Activated T-cell treated with anti-CD3 and anti-CD28 coated beads, Interleukin-2, amount 50 U/mL, for 72 hours (primary cell): ENCODE results near the gene MXRA7. TPM values are rescaled to one million over a fixed set of nuclear protein-coding genes. Genes with fewer than 3 reads are reported as not detected.

ENCODE experiments used
- ATAC-seq, 2 donors: fragments of 150-1000 bp; cut with Tn5 transposase; replicated peaks in 1 of 2; 2 replicates each; pipeline ENCODE4 v1.10.0; 2021; ENCODE audit warnings: moderate library complexity in 2 of 2, mild to moderate bottlenecking in 1 of 2
- DNase-seq, 2 donors: peaks; one replicate each; pipeline ENCODE4 v3.0.0; 2021 to 2022; ENCODE audit warnings: mixed read lengths in 1 of 2
- H3K27ac Mint-ChIP-seq: one replicate; pipeline ENCODE4 v1.8.0; 2022; ENCODE audit warnings: mild to moderate bottlenecking, moderate library complexity, mixed read lengths
- H3K27me3 Mint-ChIP-seq: one replicate; pipeline ENCODE4 v1.8.0; 2022; ENCODE audit warnings: low read depth, mixed read lengths
- H3K36me3 Mint-ChIP-seq, 2 donors: one replicate each; pipeline ENCODE4 v1.8.0; 2022; ENCODE audit warnings: mixed read lengths in 2 of 2, mild to moderate bottlenecking in 1 of 2; ENCODE audit not compliant: insufficient read depth in 2 of 2
- H3K4me1 Mint-ChIP-seq: one replicate; pipeline ENCODE4 v1.8.0; 2022; ENCODE audit warnings: low read depth, mixed read lengths
- H3K4me3 Mint-ChIP-seq, 2 donors: one replicate each; pipeline ENCODE4 v1.8.0; 2022; ENCODE audit warnings: mild to moderate bottlenecking in 2 of 2, mixed read lengths in 2 of 2, moderate library complexity in 2 of 2
- H3K9me3 Mint-ChIP-seq, 2 donors: one replicate each; pipeline ENCODE4 v1.8.0; 2022; ENCODE audit warnings: mixed read lengths in 2 of 2
- total RNA-seq, 2 donors: library from RNA; stranded (reverse); gene quantifications; one replicate each; pipeline ENCODE4 v1.2.3, GENCODE V29; 2022

MXRA7 gene
- total RNA-seq, 2 donors from 2014 or later = 17.4 to 21.8 TPM

DNA sequence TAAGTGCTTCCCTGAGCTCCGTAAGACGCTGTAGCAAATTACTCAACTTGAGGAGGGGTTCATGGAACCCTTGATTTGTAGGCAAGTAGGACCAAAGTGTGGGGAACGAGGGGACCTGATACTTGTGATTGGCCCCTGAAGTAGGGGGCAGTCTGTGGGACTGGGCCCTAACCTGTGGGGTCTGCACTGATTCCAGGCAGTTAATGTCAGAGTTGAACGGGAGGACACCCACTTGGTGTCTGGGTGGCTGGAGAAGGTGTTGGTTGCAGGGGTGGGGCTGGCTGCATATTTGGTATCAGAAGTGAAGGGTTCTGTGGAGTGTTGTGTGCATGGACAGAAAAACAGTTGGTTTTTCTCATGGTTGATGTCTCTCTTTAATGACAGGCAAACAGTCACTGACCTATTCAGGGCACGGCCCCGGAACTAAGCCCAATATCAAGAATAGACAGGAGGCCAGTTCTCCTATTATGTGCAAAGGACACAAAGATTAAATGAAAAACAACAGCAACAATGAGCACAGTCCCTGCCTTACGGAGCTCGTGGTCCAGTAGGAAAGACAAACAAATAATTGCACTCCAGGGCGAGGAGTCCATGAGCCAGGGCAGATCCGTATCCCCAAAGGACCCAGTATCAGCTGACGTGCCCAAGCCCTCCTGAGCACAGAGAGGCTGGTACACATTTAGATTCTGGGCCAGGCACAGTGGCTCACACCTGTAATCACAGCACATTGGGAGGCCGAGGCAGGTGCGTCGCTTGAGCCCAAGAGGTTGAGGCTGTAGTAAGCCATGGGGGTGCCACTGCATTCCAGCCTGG lies 19.2 kb downstream of the MXRA7 start:
- DNase-seq = no peak
- Mint-ChIP-seq H3K4me1 (peaks cover 6% of the 10 kb centered on the region), H3K27me3 (no peaks in the 10 kb centered on the region), H3K9me3 (no peaks in the 10 kb centered on the region), H3K36me3 (no peaks in the 10 kb centered on the region), H3K27ac (no peak overlapping the region), H3K4me3 (no peak overlapping the region)
- ATAC-seq = no peak

- no peaks in the 10 kb centered on the region for H3K9me3 Mint-ChIP-seq
- H3K36me3 Mint-ChIP-seq = no peaks in the 10 kb centered on the region
- H3K4me3 Mint-ChIP-seq = no peak overlapping the region
- peaks cover 4% of the 10 kb centered on the region for H3K4me1 Mint-ChIP-seq
- DNase-seq (no peak), ATAC-seq (no peak)
- no peaks in the 10 kb centered on the region for H3K27me3 Mint-ChIP-seq
- H3K27ac Mint-ChIP-seq = no peak overlapping the region
These were observed 20.0 kb downstream of the MXRA7 start for GRCh38 chr17:76690596-76691280.

DNA sequence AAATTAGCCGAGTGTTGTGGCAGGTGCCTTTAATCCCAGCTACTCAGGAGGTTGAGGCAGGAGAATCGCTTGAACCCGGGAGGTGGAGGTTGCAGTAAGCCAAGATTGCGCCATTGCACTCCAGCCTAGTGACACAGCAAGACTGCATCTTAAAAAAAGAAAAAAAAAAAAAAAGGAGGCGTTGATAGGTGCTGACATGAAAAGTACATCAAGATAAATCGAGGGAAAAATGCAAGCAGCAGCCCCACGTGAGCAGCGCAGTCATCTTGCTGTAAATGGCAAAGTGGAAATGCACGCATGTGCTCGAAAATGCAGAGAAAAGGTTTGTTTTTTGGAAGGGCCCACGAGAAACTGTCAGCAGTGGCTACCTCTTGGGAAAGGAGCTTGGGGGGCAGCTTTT lies 20.9 kb downstream of the MXRA7 start:
- ATAC-seq = no peak
- Mint-ChIP-seq H3K4me3 (no peak overlapping the region), H3K36me3 (no peaks in the 10 kb centered on the region), H3K9me3 (no peaks in the 10 kb centered on the region), H3K27me3 (no peaks in the 10 kb centered on the region), H3K4me1 (no peaks in the 10 kb centered on the region), H3K27ac (no peak overlapping the region)
- no peak for DNase-seq

DNA sequence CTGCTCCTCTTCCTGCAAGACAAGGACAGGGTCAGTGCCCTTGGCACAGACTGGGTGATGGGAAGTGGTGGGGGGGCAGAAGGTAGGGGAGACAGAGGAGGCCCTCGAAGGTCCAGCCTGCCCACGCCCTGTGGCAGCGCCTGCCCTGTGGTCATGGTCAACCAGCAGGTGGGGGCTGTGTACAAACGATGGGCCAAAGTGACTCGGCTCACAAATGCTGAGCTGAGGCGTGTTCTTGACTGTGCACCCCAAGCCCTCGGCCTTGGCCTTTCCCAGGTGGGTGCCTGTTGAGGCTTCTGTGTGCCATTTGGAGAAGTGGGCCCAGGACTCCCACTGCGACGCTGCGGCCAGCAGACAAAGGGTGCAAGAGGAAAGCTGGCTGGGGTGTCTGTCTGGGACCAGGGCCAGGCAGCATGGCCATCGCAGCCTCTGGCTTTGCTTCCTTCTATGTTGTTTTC lies 22.6 kb downstream of the MXRA7 start:
- DNase-seq (no peak), ATAC-seq (no peak)
- Mint-ChIP-seq H3K27ac (no peak overlapping the region), H3K27me3 (no peaks in the 10 kb centered on the region), H3K36me3 (no peaks in the 10 kb centered on the region), H3K4me3 (no peak overlapping the region), H3K9me3 (no peaks in the 10 kb centered on the region), H3K4me1 (no peaks in the 10 kb centered on the region)

GRCh38 chr17:76687298-76688164 lies 23.2 kb downstream of the MXRA7 start:
- H3K27ac Mint-ChIP-seq = no peak overlapping the region
- DNase-seq = no peak
- no peaks in the 10 kb centered on the region for H3K4me1 Mint-ChIP-seq
- H3K4me3 Mint-ChIP-seq = no peak overlapping the region
- H3K9me3 Mint-ChIP-seq = no peaks in the 10 kb centered on the region
- no peak for ATAC-seq
- no peaks in the 10 kb centered on the region for H3K36me3 Mint-ChIP-seq
- H3K27me3 Mint-ChIP-seq = no peaks in the 10 kb centered on the region

DNA sequence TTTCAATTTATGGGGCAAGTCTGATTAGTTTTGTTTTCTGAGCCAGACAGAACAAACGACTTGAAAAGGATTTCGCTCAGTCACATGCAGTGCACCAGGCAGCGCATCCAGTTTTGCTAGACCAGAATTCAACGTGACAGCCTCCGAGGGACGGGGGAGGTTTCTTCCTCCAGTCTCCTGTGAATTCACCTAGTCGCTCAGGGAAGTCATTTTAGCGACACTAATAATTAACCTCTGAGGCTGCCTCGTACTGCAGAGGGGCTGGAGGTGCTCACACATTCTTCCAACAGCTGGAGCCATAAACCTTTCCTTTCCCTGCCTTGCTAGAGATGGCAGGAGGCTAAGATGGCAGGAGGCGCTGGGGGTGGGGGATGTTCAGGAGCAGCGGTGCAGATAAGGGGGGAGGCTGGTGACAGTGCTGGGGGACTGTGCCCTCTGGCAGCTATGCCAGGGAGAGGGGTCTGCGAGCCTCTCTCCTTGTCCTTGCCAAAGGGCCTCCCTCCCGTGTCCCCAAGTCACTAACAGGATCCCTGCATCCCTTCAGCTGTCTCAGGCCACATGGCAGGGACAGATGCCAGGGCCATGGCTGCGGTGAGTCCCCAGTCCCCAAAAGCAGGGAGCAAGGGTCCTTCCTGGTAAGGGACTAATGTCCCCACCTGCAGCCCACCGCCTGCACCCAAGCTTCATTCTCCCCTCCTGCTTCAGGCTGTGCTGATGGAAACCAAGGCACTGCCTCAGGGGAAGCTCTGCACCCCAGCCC lies 24.0 kb downstream of the MXRA7 start:
- no peak overlapping the region for H3K4me3 Mint-ChIP-seq
- H3K4me1 Mint-ChIP-seq = no peaks in the 10 kb centered on the region
- no peaks in the 10 kb centered on the region for H3K27me3 Mint-ChIP-seq
- no peak for DNase-seq
- no peak overlapping the region for H3K27ac Mint-ChIP-seq
- no peaks in the 10 kb centered on the region for H3K36me3 Mint-ChIP-seq
- no peak for ATAC-seq
- no peaks in the 10 kb centered on the region for H3K9me3 Mint-ChIP-seq

DNA sequence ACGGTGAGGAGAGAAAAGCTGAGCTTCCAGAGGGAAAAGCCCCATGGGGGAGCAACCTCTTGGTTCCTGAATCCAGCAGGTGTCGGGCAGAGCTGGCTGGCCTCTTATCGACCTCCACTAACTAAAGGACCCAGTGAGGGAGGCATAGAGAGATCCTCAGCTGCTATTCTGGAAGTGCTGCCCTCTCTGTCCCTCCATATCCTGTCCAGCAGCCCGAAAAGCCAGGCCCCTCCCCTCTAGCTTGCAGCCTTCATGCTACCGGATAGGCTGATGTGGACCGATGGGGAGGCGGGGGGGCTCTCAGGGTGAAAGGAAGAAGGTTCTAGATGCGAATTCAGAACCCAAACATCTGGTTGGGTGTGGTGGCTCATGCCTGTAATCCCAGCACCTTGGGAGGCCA lies 24.9 kb downstream of the MXRA7 start:
- peaks cover 7% of the 10 kb centered on the region for H3K4me1 Mint-ChIP-seq
- H3K27ac Mint-ChIP-seq = no peak overlapping the region
- H3K27me3 Mint-ChIP-seq = no peaks in the 10 kb centered on the region
- no peak overlapping the region for H3K4me3 Mint-ChIP-seq
- ATAC-seq (no peak), DNase-seq (no peak)
- H3K9me3 Mint-ChIP-seq = no peaks in the 10 kb centered on the region
- H3K36me3 Mint-ChIP-seq = no peaks in the 10 kb centered on the region

GRCh38 chr17:76685366-76685765 lies 25.4 kb downstream of the MXRA7 start:
- no peak for ATAC-seq
- Mint-ChIP-seq H3K36me3 (no peaks in the 10 kb centered on the region), H3K9me3 (no peaks in the 10 kb centered on the region), H3K27me3 (no peaks in the 10 kb centered on the region), H3K27ac (no peak overlapping the region), H3K4me1 (peaks cover 7% of the 10 kb centered on the region), H3K4me3 (no peak overlapping the region)
- DNase-seq = no peak

DNA sequence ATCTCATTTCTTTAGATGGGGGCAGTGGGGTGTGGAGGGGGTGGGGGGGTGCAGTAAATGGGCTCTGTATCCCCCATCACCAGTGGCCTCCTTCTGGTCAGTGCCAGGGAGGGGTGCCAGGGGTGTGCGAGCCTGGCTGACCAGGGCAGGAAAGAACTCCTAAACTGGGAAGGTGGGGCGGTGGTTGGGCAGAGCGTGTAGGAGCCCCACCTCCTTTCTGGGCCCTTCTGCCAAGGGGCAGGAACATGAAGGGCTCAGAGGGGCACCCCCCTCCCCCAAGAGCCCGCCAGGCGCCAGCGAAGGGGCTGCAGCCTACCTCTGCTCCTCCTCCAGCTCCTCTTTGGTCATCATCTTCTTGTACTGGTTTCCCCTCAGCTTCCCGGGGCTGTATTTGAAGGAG lies 26.0 kb downstream of the MXRA7 start:
- Mint-ChIP-seq H3K27me3 (no peaks in the 10 kb centered on the region), H3K9me3 (no peaks in the 10 kb centered on the region), H3K4me3 (no peak overlapping the region), H3K4me1 (peaks cover 7% of the 10 kb centered on the region), H3K36me3 (no peaks in the 10 kb centered on the region), H3K27ac (no peak overlapping the region)
- ATAC-seq (no peak), DNase-seq (no peak)

DNA sequence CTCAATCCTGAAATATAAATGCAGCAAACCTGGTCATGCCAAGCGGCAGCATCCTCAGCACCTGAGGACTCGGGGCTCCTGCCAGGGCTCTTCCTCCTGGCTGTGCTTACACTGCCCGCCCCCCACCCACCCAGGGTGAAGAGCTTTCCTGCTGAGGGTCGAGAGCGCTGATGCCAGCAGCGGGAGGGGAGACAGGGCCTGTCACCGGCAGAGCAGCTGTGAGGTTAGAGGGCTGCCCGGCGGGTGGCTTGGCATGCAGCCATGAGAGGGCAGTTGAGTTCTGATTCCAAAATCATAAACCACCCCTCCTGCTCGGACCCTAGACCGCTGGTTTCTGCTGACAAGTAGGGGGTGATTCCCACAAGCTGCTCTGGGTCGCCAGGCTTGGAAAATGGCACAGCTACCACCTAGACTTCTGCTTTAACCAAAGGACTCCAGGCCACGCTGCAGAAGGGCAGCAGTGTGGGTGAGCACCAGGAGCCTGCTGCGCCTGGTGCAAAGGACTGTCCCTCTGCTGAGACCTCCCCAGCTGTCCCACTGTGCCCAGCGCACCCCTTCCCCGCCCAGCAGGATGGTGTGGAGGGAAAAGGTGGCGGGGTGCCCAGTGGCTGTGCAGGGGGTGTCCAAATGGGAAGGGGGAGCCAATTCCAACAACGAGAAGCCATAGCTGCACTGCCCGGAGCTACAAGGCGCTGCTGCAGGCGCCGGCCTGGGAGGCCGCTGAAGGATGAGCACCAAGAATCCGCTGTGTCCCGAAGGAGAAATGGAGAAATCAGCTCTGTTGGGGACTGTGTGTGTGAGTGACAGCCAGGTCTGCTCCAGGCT lies 26.6 kb downstream of the MXRA7 start:
- Mint-ChIP-seq H3K27ac (no peak overlapping the region), H3K4me1 (peaks cover 7% of the 10 kb centered on the region), H3K9me3 (no peaks in the 10 kb centered on the region), H3K4me3 (no peak overlapping the region), H3K27me3 (no peaks in the 10 kb centered on the region), H3K36me3 (no peaks in the 10 kb centered on the region)
- DNase-seq (no peak), ATAC-seq (no peak)

GRCh38 chr17:76683011-76683755 lies 27.6 kb downstream of the MXRA7 start:
- H3K36me3 Mint-ChIP-seq = no peaks in the 10 kb centered on the region
- no peak overlapping the region for H3K4me3 Mint-ChIP-seq
- H3K9me3 Mint-ChIP-seq = no peaks in the 10 kb centered on the region
- no peaks in the 10 kb centered on the region for H3K27me3 Mint-ChIP-seq
- DNase-seq (no peak), ATAC-seq (no peak)
- no peak overlapping the region for H3K27ac Mint-ChIP-seq
- H3K4me1 Mint-ChIP-seq = peaks cover 7% of the 10 kb centered on the region
